Upper lobe of left lung (tissue), 4 donors: ENCODE data around the gene ZNF697.

ENCODE experiments used
- CTCF ChIP-seq, 6 experiments: fragments of 450-650 bp in 4 of 6; fragments of 200-600 bp in 2 of 6; sonication (generic) in 2 of 6; IDR thresholded peaks; one replicate each; pipeline ENCODE4 v1.5.1; 2016 to 2019; ENCODE audit warnings: antibody characterized with exemption in 6 of 6
- EP300 ChIP-seq, 4 donors: sonication (generic); formaldehyde crosslinking; IDR thresholded peaks; one replicate each; pipeline ENCODE4 v1.5.1; 2017; ENCODE audit warnings: antibody characterized with exemption in 4 of 4, control low read depth in 2 of 4
- POLR2A ChIP-seq, 4 donors: fragments of 450-650 bp; IDR thresholded peaks; one replicate each; pipeline ENCODE4 v1.5.1; 2016 to 2017; ENCODE audit warnings: antibody characterized with exemption in 4 of 4, mild to moderate bottlenecking in 2 of 4

- TF ChIP-seq CTCF (IDR thresholded peaks at IDR 0.05) (peak; percentile 66 to 86 (median 76)), POLR2A (IDR thresholded peaks at IDR 0.05) (no peak), EP300 (IDR thresholded peaks at IDR 0.05) (no peak)
Measured at GRCh38 chr1:119613769-119614720, 34.0 kb downstream of the ZNF697 start.
